Measurements from ENCODE around the gene TBK1. TPM values are rescaled to one million over a fixed set of nuclear protein-coding genes. Genes with fewer than 3 reads are reported as not detected.

TBK1 gene
- total RNA-seq, 1 experiment from 2014 or later = 32.4 TPM

DNA sequence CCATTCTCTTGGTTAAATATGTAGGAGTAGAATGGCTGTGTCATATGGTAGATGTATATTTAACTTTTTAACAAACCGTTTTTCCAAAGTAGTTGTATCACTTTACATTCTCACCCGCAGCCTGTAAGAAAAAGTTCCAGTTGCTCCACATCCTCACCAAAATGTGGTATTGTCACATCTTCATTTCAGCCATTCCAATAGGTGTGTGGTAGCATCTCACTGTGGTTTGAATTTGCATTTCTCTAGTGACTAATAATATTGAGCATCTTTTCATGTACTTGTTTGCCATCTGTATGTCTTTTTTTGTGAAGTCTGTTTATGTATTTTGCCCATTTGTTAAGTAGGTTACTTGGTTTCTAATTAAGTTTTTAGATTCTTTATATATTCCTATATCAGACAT, 78.6 kb downstream of the TBK1 start:
- intact Hi-C loops (cut with micrococcal nuclease; ENCODE audit: unreplicated experiment) = no loop called here
- CTCF ChIA-PET = no interaction called here
- ATAC-seq (no peak), DNase-seq (ENCODE audit: low read depth, low spot score) (no peak)
- H3K9me3 ChIP-seq (ENCODE audit: control insufficient read depth, insufficient read depth, low read depth, low read length) = no peaks in the 10 kb centered on the region
- H3K4me1 ChIP-seq (ENCODE audit: control insufficient read depth, insufficient read depth, low read length) = no peaks in the 10 kb centered on the region
- H3K27me3 ChIP-seq (ENCODE audit: control insufficient read depth, insufficient read depth, low read length) = no peaks in the 10 kb centered on the region
- no peak for TF ChIP-seq POLR2AphosphoS5 (IDR thresholded peaks at IDR 0.05; ENCODE audit: low read depth, low read length)
- no TSS peak for BruUV-seq (replicated peaks)
- POLR2A ChIA-PET = no interaction called here
- H3K36me3 ChIP-seq (ENCODE audit: control insufficient read depth, insufficient read depth, low read length) = no peaks in the 10 kb centered on the region
- in situ Hi-C loops (cut with HindIII; ENCODE audit: low pct_unique_long_range_greater_than_20kb, low sequenced_read_pairs) = no loop called here
- no peak overlapping the region for H3K4me3 ChIP-seq (ENCODE audit: low read depth in 2 of 2, low read length in 2 of 2)
- H3K27ac ChIP-seq (ENCODE audit: low read length) = no peak overlapping the region

DNA sequence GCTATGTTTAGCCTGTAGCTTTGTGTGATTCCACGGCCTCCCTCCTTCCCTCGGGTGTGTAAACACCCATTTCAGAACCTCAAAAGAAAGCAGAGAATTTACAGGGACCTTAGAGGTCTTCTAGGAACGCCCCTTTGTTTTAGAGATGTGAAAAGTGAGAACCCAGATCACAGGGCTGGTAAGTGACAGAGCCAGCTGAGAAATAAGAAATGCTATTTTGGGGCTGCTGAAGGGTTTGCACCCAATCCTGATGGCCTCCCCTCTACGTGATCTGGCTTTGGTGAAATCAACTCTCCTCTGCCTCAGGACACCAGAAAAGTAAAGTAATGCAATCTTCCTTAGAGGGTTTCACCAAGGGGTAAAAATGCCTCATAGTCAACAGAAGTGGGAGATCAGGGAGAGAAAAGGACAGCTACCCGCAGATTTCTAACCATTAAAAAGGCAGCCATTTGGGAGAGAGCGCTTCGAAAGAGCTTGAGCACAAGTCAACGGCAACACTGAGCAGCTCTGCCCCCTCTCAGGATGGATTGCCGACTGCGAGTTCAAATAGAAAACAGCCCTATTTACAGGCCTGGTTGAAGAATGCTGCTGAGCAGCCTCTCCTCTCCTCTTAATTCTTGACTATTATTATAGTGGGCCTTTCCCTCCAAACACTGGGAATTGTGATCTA, 79.9 kb downstream of the TBK1 start:
- intact Hi-C loops (cut with micrococcal nuclease; ENCODE audit: unreplicated experiment) (no loop called here), in situ Hi-C loops (cut with HindIII; ENCODE audit: low pct_unique_long_range_greater_than_20kb, low sequenced_read_pairs) (no loop called here)
- Histone ChIP-seq H3K27me3 (ENCODE audit: control insufficient read depth, insufficient read depth, low read length) (no peaks in the 10 kb centered on the region), H3K4me1 (ENCODE audit: control insufficient read depth, insufficient read depth, low read length) (no peaks in the 10 kb centered on the region), H3K36me3 (ENCODE audit: control insufficient read depth, insufficient read depth, low read length) (no peaks in the 10 kb centered on the region), H3K4me3 (ENCODE audit: low read depth in 2 of 2, low read length in 2 of 2) (no peak overlapping the region), H3K27ac (ENCODE audit: low read length) (no peak overlapping the region), H3K9me3 (ENCODE audit: control insufficient read depth, insufficient read depth, low read depth, low read length) (no peaks in the 10 kb centered on the region)
- no TSS peak for BruUV-seq (replicated peaks)
- ATAC-seq (no peak), DNase-seq (ENCODE audit: low read depth, low spot score) (no peak)
- CTCF ChIA-PET = no interaction called here
- TF ChIP-seq, protein P1, sequence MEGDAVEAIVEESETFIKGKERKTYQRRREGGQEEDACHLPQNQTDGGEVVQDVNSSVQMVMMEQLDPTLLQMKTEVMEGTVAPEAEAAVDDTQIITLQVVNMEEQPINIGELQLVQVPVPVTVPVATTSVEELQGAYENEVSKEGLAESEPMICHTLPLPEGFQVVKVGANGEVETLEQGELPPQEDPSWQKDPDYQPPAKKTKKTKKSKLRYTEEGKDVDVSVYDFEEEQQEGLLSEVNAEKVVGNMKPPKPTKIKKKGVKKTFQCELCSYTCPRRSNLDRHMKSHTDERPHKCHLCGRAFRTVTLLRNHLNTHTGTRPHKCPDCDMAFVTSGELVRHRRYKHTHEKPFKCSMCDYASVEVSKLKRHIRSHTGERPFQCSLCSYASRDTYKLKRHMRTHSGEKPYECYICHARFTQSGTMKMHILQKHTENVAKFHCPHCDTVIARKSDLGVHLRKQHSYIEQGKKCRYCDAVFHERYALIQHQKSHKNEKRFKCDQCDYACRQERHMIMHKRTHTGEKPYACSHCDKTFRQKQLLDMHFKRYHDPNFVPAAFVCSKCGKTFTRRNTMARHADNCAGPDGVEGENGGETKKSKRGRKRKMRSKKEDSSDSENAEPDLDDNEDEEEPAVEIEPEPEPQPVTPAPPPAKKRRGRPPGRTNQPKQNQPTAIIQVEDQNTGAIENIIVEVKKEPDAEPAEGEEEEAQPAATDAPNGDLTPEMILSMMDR (IDR thresholded peaks at IDR 0.05) = no peak
- TF ChIP-seq, protein P2, sequence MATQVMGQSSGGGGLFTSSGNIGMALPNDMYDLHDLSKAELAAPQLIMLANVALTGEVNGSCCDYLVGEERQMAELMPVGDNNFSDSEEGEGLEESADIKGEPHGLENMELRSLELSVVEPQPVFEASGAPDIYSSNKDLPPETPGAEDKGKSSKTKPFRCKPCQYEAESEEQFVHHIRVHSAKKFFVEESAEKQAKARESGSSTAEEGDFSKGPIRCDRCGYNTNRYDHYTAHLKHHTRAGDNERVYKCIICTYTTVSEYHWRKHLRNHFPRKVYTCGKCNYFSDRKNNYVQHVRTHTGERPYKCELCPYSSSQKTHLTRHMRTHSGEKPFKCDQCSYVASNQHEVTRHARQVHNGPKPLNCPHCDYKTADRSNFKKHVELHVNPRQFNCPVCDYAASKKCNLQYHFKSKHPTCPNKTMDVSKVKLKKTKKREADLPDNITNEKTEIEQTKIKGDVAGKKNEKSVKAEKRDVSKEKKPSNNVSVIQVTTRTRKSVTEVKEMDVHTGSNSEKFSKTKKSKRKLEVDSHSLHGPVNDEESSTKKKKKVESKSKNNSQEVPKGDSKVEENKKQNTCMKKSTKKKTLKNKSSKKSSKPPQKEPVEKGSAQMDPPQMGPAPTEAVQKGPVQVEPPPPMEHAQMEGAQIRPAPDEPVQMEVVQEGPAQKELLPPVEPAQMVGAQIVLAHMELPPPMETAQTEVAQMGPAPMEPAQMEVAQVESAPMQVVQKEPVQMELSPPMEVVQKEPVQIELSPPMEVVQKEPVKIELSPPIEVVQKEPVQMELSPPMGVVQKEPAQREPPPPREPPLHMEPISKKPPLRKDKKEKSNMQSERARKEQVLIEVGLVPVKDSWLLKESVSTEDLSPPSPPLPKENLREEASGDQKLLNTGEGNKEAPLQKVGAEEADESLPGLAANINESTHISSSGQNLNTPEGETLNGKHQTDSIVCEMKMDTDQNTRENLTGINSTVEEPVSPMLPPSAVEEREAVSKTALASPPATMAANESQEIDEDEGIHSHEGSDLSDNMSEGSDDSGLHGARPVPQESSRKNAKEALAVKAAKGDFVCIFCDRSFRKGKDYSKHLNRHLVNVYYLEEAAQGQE (IDR thresholded peaks at IDR 0.05; ENCODE audit: insufficient read depth in 1 of 2, low read depth in 2 of 2, low read length in 1 of 2) = no peak
- TF ChIP-seq SIN3A (IDR thresholded peaks at IDR 0.05; ENCODE audit: borderline replicate concordance, insufficient read depth, low read depth, low read length) (no peak), POLR2AphosphoS5 (IDR thresholded peaks at IDR 0.05; ENCODE audit: low read depth, low read length) (no peak), TCF7L2 (IDR thresholded peaks at IDR 0.05; ENCODE audit: low read depth, low read length) (no peak)
- POLR2A ChIA-PET = no interaction called here

DNA sequence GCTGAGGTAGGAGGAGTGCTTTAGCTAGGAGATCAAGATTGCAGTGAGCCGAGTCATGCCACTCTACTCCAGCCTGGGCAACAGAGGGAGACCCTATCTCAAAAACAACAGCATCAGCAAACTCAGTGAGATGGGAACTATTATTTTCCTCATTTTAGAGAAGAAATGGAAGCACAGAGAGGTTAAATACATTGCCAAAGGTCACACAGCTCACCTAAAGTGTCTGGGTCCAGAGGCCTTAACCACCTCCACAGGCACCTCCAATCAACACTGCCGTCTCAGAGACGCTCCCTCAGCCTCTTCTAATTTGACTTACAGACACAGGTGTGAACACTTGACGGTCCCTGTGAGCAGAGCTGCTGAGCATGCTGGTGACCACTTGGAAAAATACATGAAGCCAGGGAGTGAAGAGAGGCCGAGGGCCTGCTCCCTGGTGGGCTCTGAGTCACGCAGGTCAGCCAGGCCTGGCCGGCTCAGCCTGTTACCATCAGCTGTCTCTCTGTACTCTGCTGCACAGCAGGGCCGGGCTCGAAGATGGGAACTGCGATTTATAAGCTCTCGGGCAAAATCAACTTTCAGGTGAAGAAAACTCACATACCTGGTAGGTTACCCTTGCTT, 80.9 kb downstream of the TBK1 start:
- BruUV-seq (replicated peaks) = no TSS peak
- intact Hi-C loops (cut with micrococcal nuclease; ENCODE audit: unreplicated experiment) (no loop called here), in situ Hi-C loops (cut with HindIII; ENCODE audit: low pct_unique_long_range_greater_than_20kb, low sequenced_read_pairs) (no loop called here)
- no peak overlapping the region for H3K4me3 ChIP-seq (ENCODE audit: low read depth in 2 of 2, low read length in 2 of 2)
- POLR2A ChIA-PET = no interaction called here
- no peaks in the 10 kb centered on the region for H3K27me3 ChIP-seq (ENCODE audit: control insufficient read depth, insufficient read depth, low read length)
- no peak overlapping the region for H3K27ac ChIP-seq (ENCODE audit: low read length)
- CTCF ChIA-PET = no interaction called here
- TF ChIP-seq POLR2AphosphoS5 (IDR thresholded peaks at IDR 0.05; ENCODE audit: low read depth, low read length) (no peak), SIN3A (IDR thresholded peaks at IDR 0.05; ENCODE audit: borderline replicate concordance, insufficient read depth, low read depth, low read length) (no peak), TCF7L2 (IDR thresholded peaks at IDR 0.05; ENCODE audit: low read depth, low read length) (no peak)
- TF ChIP-seq, protein P2 (IDR thresholded peaks at IDR 0.05; ENCODE audit: insufficient read depth in 1 of 2, low read depth in 2 of 2, low read length in 1 of 2) = no peak
- TF ChIP-seq, protein P1 (IDR thresholded peaks at IDR 0.05) = no peak
- DNase-seq (ENCODE audit: low read depth, low spot score) (no peak), ATAC-seq (no peak)
- H3K36me3 ChIP-seq (ENCODE audit: control insufficient read depth, insufficient read depth, low read length) = no peaks in the 10 kb centered on the region
- no peaks in the 10 kb centered on the region for H3K4me1 ChIP-seq (ENCODE audit: control insufficient read depth, insufficient read depth, low read length)
- H3K9me3 ChIP-seq (ENCODE audit: control insufficient read depth, insufficient read depth, low read depth, low read length) = no peaks in the 10 kb centered on the region

All from Panc1 (cell line).